Left renal pelvis (tissue), 4 donors: ENCODE results near the gene EVPLL. TPM values are rescaled to one million over a fixed set of nuclear protein-coding genes. Genes with fewer than 3 reads are reported as not detected.
"Not testable (repeated sequence)": the region's sequence is repeated elsewhere in the genome, so short reads cannot be mapped to it uniquely, and the experiment has no call there.

ENCODE experiments used
- DNase-seq, 4 donors: peaks; one replicate each; pipeline ENCODE4 v3.0.0-alpha.2; 2013; ENCODE audit warnings: low read depth in 4 of 4, low spot score in 3 of 4
- polyA plus RNA-seq, 4 donors: library from polyadenylated mRNA; unstranded; fragments of 120-200 nt; gene quantifications; one replicate each; pipeline ENCODE4 v1.2.1, GENCODE V29; 2013; ENCODE audit not compliant: insufficient read length in 4 of 4

The EVPLL gene
- 1 to 10 TPM in 1 of 4 donors, under 1 TPM in 2, not detected in 1; 0.11 to 1.1 (median 0.76) TPM for polyA plus RNA-seq

- DNase-seq: no peak
Measured at GRCh38 chr17:18377437-18378204, at the start of gene EVPLL. Gene EVPLL, plus strand, starts transcription at chr17:18377778. Its CDS starts 3,160 bp downstream, at chr17:18380938.

GRCh38 chr17:18328643-18329204 lies 48.9 kb upstream of the EVPLL start:
- DNase-seq: no peak

- no peak for DNase-seq
Measured at GRCh38 chr17:18331879-18332278, 45.7 kb upstream of the EVPLL start.

- DNase-seq: no peak
Measured at GRCh38 chr17:18332909-18333489, 44.6 kb upstream of the EVPLL start.

GRCh38 chr17:18338158-18338557 lies 39.4 kb upstream of the EVPLL start:
- DNase-seq: not testable (repeated sequence)

GRCh38 chr17:18339933-18340332 lies 37.6 kb upstream of the EVPLL start:
- no peak for DNase-seq

GRCh38 chr17:18344021-18344420 lies 33.6 kb upstream of the EVPLL start:
- no peak for DNase-seq

GRCh38 chr17:18353541-18353940 lies 24.0 kb upstream of the EVPLL start:
- no peak for DNase-seq

GRCh38 chr17:18356624-18357023 lies 21.0 kb upstream of the EVPLL start:
- DNase-seq: no peak

GRCh38 chr17:18360518-18360917 lies 17.1 kb upstream of the EVPLL start:
- DNase-seq: no peak

- no peak for DNase-seq
Measured at GRCh38 chr17:18361837-18362697, 15.5 kb upstream of the EVPLL start.

GRCh38 chr17:18362698-18363100 lies 14.9 kb upstream of the EVPLL start:
- DNase-seq: no peak

GRCh38 chr17:18363101-18364049 lies 14.2 kb upstream of the EVPLL start, which contains the start of gene SHMT1:
Gene SHMT1, minus strand, starts transcription at chr17:18363550. Its CDS starts 7,569 bp downstream, at chr17:18355981.
- DNase-seq: peak in 3 of 4 donors; percentile 74 to 85 (median 76)

GRCh38 chr17:18364166-18364565 lies 13.4 kb upstream of the EVPLL start:
- no peak for DNase-seq

- DNase-seq: no peak
Measured at GRCh38 chr17:18368946-18369345, 8.6 kb upstream of the EVPLL start.

GRCh38 chr17:18370761-18371160 lies 6.8 kb upstream of the EVPLL start:
- no peak for DNase-seq

GRCh38 chr17:18371455-18371854 lies 6.1 kb upstream of the EVPLL start:
- no peak for DNase-seq

GRCh38 chr17:18373181-18373580 lies 4.4 kb upstream of the EVPLL start:
- not testable (repeated sequence) for DNase-seq

GRCh38 chr17:18374216-18374615 lies 3.4 kb upstream of the EVPLL start:
- no peak for DNase-seq

- no peak for DNase-seq
Measured at GRCh38 chr17:18378205-18378505, 577 bp downstream of the EVPLL start.
